Inflammatory macrophage treated with lipopolysaccharide for 4 hours (primary cell): ENCODE results near the gene DGCR6L.
"Not testable (repeated sequence)": the region's sequence is repeated elsewhere in the genome, so short reads cannot be mapped to it uniquely, and the experiment has no call there.

Experiments
- DNase-seq: peaks from one replicate; pipeline ENCODE4 v3.0.0-alpha.2; 2020

The DGCR6L gene

GRCh38 chr22:20273758-20274181 is 46.1 kb downstream of the DGCR6L start:
- no peak for DNase-seq

GRCh38 chr22:20272700-20273099 is 47.2 kb downstream of the DGCR6L start:
- DNase-seq: no peak

DNA sequence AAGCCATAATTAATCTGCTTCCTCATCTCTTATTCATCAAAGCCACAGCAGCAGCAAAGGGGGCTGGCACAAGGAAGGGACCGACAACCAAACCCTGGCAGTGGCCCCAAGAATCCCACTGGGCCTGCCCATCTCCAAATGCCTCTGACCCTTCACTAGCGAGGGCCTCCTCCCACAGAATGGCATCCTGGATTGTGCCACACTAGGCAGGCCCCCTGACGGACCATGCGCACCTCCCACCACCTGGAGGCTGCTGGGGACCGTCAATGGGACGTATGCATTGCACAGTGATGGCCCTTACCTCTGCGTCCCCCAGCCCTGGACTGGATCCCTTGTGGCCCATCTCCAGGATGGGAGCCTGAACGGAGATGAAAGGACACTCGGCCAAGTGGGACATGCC is 47.7 kb downstream of the DGCR6L start:
- DNase-seq: no peak

DNA sequence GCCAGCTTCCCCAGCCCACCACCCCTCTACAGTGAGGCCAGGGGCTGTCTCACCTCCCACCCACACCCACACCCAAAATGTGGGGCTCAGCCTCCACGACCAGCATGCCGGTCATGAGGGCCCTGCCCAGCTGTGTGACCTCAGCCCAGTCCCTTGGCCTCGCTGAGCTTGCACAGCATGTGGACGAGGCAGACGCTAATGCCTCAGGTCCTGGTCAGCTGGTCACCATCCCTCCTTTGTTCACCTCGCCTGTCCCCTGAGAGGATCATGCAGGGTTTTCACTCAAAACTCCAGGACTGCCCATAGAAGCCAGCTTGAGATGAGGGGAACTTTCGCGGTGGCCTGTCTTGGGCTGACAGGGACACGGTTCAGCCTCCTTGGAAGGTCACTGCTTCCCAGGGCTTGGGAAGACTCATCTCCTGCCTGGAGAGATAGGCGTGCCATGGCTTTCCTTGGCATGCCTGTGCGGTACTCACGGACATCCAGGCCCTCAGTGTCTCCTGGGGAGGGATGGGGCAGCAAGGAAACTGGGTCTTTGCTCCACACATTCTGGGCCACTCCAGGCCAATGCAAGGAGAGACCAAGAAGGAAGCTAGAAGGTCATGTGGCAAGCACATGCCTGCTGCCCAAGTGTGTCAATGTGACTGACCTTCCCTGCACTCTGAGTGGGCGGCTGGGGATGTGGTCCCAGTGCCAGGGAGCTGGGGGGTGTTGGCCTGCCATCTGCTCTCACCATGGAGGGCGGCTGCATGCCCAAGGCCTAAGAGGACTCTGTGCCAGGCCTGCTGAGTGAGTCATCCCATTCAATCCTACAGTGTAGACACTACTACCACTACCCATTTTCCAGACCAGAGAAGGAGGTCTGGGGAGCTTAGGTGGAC is 48.5 kb downstream of the DGCR6L start:
- DNase-seq: peak; percentile 58

DNA sequence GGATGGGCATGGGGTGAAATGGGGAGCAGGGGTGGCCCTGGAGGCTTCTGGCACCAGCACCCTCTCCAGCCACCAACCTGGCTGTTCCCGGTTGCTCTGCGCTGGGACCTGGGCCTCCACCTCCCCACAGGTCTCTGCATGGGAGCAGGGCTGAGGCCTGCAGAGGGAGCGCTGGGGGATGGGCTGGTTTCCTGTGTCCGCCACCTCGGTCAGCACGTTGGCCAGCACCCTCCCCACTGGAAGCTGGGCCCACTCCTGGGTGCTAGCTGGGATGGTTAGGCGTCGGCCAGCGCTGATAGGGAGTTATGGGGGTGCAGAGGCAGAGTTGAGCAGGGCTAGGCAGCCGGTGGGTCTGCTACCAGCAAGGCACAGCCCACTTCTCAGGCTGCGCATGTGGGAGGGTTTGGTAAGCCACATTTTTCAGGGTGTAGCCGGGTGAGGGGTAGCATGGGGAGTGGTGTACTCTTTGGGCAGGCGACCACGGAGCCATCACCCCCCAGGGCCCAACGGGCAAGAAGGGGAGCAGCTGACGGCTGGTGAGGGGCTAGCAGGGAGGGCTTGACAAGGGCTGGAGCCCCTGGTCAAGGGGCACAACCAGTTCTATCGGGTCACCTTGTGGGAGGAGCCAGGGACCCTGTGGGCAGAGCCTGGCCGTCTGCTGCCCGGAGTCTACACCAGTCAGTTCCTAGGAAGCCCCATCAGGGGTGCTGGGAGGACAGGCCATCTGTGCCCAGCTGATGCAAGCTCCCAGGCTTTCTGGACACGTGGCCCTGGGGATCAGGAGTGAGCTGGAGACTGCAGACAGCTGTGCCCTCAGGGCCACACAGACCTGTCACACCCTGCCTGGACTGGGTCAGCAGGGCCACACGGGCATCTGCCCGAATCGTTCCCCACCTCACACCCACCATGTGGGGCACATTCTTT is 49.4 kb downstream of the DGCR6L start:
- DNase-seq: not testable (repeated sequence)

GRCh38 chr22:20269673-20270072 is 50.2 kb downstream of the DGCR6L start:
- not testable (repeated sequence) for DNase-seq

GRCh38 chr22:20269201-20269600 is 50.7 kb downstream of the DGCR6L start:
- DNase-seq: not testable (repeated sequence)

DNA sequence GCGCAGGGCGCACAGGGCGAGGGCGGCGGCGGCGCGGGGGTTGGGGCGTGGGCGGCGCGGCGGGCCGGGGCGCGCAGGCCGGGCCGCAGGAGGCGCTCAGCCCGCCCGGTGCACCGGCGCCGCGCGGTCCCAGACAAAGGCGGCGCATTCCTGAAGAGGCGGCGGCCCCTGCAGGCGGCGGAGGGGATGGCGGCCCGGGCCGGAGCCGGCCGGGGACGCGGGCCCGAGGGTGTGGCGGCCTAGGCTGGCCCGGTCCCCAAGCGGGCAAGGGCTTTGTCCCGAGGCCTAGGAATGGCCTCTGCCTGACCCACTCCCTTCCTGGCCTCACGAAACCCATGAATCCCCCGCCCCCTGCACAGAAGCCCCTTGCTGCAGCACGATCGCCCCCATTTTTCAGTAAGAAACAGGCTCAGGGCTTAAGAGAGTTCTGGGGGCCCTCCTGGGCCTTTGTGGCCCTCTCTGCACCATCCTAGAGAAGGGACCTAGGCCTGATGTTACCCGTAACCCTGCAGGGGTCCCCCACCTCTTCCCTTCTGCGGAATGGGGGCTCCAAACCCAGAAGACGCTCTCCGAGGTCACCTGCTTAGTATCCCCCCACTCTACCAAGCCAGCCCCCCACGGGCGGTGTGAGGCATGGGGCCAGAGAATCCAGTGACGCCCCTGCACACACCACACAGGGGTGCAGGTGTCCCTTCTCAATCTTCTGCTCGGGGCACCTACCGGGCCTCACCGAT is 51.4 kb downstream of the DGCR6L start, which contains the start of gene RTN4R:
RTN4R (minus strand) TSS at position 40 of the 734 bp plus-strand sequence. CDS start 226 bp downstream, outside the sequence.
- DNase-seq: peak; percentile 54

DNA sequence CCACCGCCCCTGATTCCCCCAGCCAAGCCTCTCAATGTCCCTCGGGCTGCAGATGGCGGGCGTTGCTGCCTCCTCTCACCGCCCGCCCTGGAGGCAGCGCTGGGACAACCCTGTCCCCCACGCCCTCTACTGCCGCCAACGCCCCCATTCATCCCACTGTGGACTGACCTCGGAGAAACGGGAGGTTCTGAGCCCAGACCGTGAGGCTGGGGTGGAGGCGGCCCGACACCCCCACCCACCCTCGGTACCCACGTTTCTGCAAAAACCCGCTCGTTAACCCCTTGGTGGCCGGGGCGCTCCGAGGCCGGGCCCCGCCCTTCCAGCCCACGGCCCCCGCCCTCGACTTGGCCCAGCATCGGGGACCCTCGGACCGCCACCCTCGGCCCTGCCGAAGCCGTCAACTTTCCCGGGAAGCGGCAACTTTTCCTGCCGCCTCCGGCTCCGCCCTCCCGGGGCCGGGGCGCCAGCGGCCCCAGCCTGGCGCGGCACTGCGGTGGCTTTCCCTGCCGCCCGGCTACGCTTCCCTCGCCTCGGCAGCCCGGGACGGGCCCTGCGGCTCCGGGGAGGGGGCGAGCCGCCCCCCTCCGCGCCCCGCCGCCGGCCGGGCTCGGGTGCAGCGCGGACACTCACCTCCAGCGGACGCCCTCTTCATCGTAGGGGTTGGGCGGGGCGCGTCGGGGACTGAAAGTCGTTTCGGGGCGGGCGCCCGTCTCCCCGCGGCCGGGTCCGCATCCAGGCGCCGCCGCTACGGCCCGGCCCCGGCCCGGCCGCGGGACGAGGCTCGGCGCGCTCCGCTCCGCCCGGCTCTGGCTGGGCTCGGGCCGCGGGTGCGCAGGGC is 52.2 kb downstream of the DGCR6L start:
- DNase-seq: peak; percentile 6

- not testable (repeated sequence) for DNase-seq
Measured at GRCh38 chr22:20266667-20267440, 53.0 kb downstream of the DGCR6L start.

GRCh38 chr22:20265772-20266666 is 53.8 kb downstream of the DGCR6L start:
- DNase-seq: not testable (repeated sequence)

DNA sequence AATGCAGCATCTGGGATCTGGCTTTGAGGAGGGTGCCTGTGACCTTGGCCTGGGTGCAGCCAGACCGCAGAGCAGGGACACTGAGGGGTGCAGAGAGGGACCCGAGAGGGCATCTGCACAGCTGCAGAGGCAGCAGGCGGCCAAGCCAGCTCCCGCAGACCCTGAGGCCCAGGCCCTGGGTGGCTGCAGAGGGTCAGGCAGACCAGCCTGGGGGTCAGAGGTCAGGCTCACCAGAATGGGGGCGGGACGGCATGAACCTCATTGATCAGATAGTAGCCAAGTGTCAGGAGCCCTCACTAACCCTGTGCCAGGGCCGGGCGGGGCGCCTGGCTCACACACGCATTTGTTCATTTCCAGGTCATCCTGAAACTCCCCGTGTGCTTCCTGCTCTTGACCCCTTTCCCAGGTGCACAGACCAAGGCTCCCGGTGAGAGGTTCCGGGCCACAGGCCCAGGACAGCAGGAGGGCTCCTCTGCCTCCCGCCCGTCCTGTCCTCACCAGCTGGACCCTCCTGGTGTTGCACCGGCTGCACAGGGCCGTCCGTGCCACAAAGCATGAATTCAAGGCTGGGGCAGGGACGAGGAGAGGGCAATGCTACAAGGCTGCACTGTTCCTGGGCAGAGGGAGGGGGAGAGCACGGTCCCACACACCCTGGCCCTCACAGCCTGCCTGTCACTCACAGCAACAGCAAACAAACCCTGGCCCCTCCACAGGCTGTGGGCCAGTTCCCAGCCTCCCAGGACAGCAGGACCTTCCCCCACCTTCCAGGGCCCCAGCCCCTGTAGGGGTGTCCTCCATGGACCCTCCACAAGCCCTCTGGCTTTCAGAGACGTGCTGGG is 55.0 kb downstream of the DGCR6L start:
- DNase-seq: no peak
